Stimulated activated CD8-positive, alpha-beta memory T cell treated with anti-CD3 and anti-CD28 coated beads, Interleukin-2, amount 100 ng/mL, for 48 hours (primary cell): ENCODE data around the gene PHRF1.

Experiments
- DNase-seq, 2 donors: peaks; one replicate each; pipeline ENCODE4 v3.0.0-alpha.2; 2020; ENCODE audit warnings: low read depth in 2 of 2

Gene PHRF1

GRCh38 chr11:539971-540481 is 36.2 kb upstream of the PHRF1 start:
- no peak for DNase-seq

GRCh38 chr11:540583-541432 is 35.5 kb upstream of the PHRF1 start:
- DNase-seq = no peak

GRCh38 chr11:541433-541885 is 34.8 kb upstream of the PHRF1 start:
- DNase-seq = no peak

- no peak for DNase-seq
Observed at GRCh38 chr11:544817-545166, 31.5 kb upstream of the PHRF1 start.

GRCh38 chr11:545171-545570 is 31.1 kb upstream of the PHRF1 start:
- DNase-seq = no peak

GRCh38 chr11:548700-549603 is 27.3 kb upstream of the PHRF1 start:
- no peak for DNase-seq

- no peak for DNase-seq
Observed at GRCh38 chr11:550021-550745, 26.1 kb upstream of the PHRF1 start.

- no peak for DNase-seq
Observed at GRCh38 chr11:550746-551085, 25.6 kb upstream of the PHRF1 start.

GRCh38 chr11:551131-551530 is 25.1 kb upstream of the PHRF1 start:
- DNase-seq = no peak

- DNase-seq = no peak
Observed at GRCh38 chr11:551596-551995, 24.7 kb upstream of the PHRF1 start.

- no peak for DNase-seq
Observed at GRCh38 chr11:553083-553987, 22.9 kb upstream of the PHRF1 start.

- no peak for DNase-seq
Observed at GRCh38 chr11:553988-554340, 22.3 kb upstream of the PHRF1 start.

- DNase-seq = peak; percentile 46 to 62
Observed at GRCh38 chr11:554428-555226, 21.6 kb upstream of the PHRF1 start.

GRCh38 chr11:555227-555779 is 21.0 kb upstream of the PHRF1 start:
- DNase-seq = no peak

GRCh38 chr11:555780-556661 is 20.2 kb upstream of the PHRF1 start:
- DNase-seq = no peak

GRCh38 chr11:556662-557256 is 19.5 kb upstream of the PHRF1 start:
- no peak for DNase-seq

- no peak for DNase-seq
Observed at GRCh38 chr11:557328-558132, 18.7 kb upstream of the PHRF1 start.

GRCh38 chr11:558503-558902 is 17.8 kb upstream of the PHRF1 start:
- no peak for DNase-seq
